Kidney capillary endothelial cell (primary cell): ENCODE data around the gene AGPS.
"Not testable (repeated sequence)": the region's sequence is repeated elsewhere in the genome, so short reads cannot be mapped to it uniquely, and the experiment has no call there.

Experiments
- DNase-seq: peaks from one replicate; pipeline ENCODE4 v3.0.0-alpha.2; 2018; ENCODE audit warnings: low spot score

The AGPS gene

GRCh38 chr2:177385151-177385550, 7.4 kb upstream of the AGPS start:
- no peak for DNase-seq

GRCh38 chr2:177391822-177392372, 676 bp upstream of the AGPS start:
- DNase-seq: no peak

- no peak for DNase-seq
These were observed 706 bp downstream of the AGPS start for GRCh38 chr2:177393203-177393755.

GRCh38 chr2:177393824-177394593, 1.4 kb downstream of the AGPS start:
- DNase-seq: no peak

GRCh38 chr2:177394594-177394973, 2.0 kb downstream of the AGPS start:
- DNase-seq: no peak

GRCh38 chr2:177395351-177396065, 2.9 kb downstream of the AGPS start:
- DNase-seq: no peak

- DNase-seq: peak; percentile 84
These were observed 4.3 kb downstream of the AGPS start for GRCh38 chr2:177396703-177397460.

GRCh38 chr2:177397481-177398289, 5.1 kb downstream of the AGPS start:
- DNase-seq: no peak

GRCh38 chr2:177398290-177398683, 5.7 kb downstream of the AGPS start:
- DNase-seq: no peak

GRCh38 chr2:177398791-177399190, 6.2 kb downstream of the AGPS start:
- no peak for DNase-seq

- DNase-seq: no peak
These were observed 6.8 kb downstream of the AGPS start for GRCh38 chr2:177399376-177399775.

GRCh38 chr2:177400337-177400923, 7.9 kb downstream of the AGPS start:
- DNase-seq: no peak

GRCh38 chr2:177402096-177402495, 9.5 kb downstream of the AGPS start:
- no peak for DNase-seq

GRCh38 chr2:177403838-177404237, 11.3 kb downstream of the AGPS start:
- DNase-seq: no peak

- DNase-seq: no peak
These were observed 11.7 kb downstream of the AGPS start for GRCh38 chr2:177404243-177404642.

- DNase-seq: no peak
These were observed 12.6 kb downstream of the AGPS start for GRCh38 chr2:177405029-177405692.

GRCh38 chr2:177406182-177406581, 13.6 kb downstream of the AGPS start:
- DNase-seq: no peak

- no peak for DNase-seq
These were observed 14.5 kb downstream of the AGPS start for GRCh38 chr2:177407031-177407430.

- not testable (repeated sequence) for DNase-seq
These were observed 18.1 kb downstream of the AGPS start for GRCh38 chr2:177410629-177411028.

- DNase-seq: no peak
These were observed 21.1 kb downstream of the AGPS start for GRCh38 chr2:177413703-177414102.
